GM21381 (cell line): ENCODE data around the gene GALNT17.

Experiments used
- ATAC-seq: cut with Tn5 transposase; IDR thresholded peaks from one replicate; pipeline ENCODE4 v1.9.1; 2021; ENCODE audit warnings: mild to moderate bottlenecking, moderate library complexity; ENCODE audit not compliant: unreplicated experiment

The GALNT17 gene

GRCh38 chr7:71329030-71329660 lies 197.2 kb downstream of the GALNT17 start:
- no peak for ATAC-seq

- no peak for ATAC-seq
Measured at GRCh38 chr7:71332207-71332606, 200.3 kb downstream of the GALNT17 start.

GRCh38 chr7:71334541-71334940 lies 202.6 kb downstream of the GALNT17 start:
- no peak for ATAC-seq

GRCh38 chr7:71338866-71339265 lies 206.9 kb downstream of the GALNT17 start:
- ATAC-seq, result no peak

GRCh38 chr7:71339924-71340323 lies 208.0 kb downstream of the GALNT17 start:
- no peak for ATAC-seq

GRCh38 chr7:71342202-71342601 lies 210.3 kb downstream of the GALNT17 start:
- ATAC-seq, result no peak

- ATAC-seq, result no peak
Measured at GRCh38 chr7:71343039-71343438, 211.1 kb downstream of the GALNT17 start.

- no peak for ATAC-seq
Measured at GRCh38 chr7:71343892-71344291, 211.9 kb downstream of the GALNT17 start.

- ATAC-seq, result no peak
Measured at GRCh38 chr7:71345117-71345884, 213.4 kb downstream of the GALNT17 start.

GRCh38 chr7:71348821-71349681 lies 217.1 kb downstream of the GALNT17 start:
- no peak for ATAC-seq

- no peak for ATAC-seq
Measured at GRCh38 chr7:71349682-71350481, 217.9 kb downstream of the GALNT17 start.

- ATAC-seq, result no peak
Measured at GRCh38 chr7:71350680-71351079, 218.7 kb downstream of the GALNT17 start.

GRCh38 chr7:71354716-71355115 lies 222.8 kb downstream of the GALNT17 start:
- ATAC-seq, result no peak

GRCh38 chr7:71361451-71362032 lies 229.6 kb downstream of the GALNT17 start:
- ATAC-seq, result no peak

- ATAC-seq, result no peak
Measured at GRCh38 chr7:71362240-71362639, 230.3 kb downstream of the GALNT17 start.

- ATAC-seq, result no peak
Measured at GRCh38 chr7:71363223-71363622, 231.3 kb downstream of the GALNT17 start.

- ATAC-seq, result no peak
Measured at GRCh38 chr7:71363627-71364026, 231.7 kb downstream of the GALNT17 start.

- ATAC-seq, result no peak
Measured at GRCh38 chr7:71364551-71364950, 232.6 kb downstream of the GALNT17 start.

GRCh38 chr7:71372991-71373390 lies 241.0 kb downstream of the GALNT17 start:
- ATAC-seq, result no peak

GRCh38 chr7:71377062-71377461 lies 245.1 kb downstream of the GALNT17 start:
- no peak for ATAC-seq
